ENCODE data around the gene KREMEN1.
A peak's percentile ranks its signal among the peaks of the same experiment; 100 is the strongest.

Gene KREMEN1

GRCh38 chr22:29040385-29041275 is 32.2 kb upstream of the KREMEN1 start:
- TF ChIP-seq GATA1 (IDR thresholded peaks at IDR 0.05; ENCODE audit: low read depth, low read length) (no peak), POLR2A (IDR thresholded peaks at IDR 0.05; ENCODE audit: low read length) (no peak)
- DNase-seq, result peak; percentile 80 to 89

GRCh38 chr22:29041408-29041807 is 31.4 kb upstream of the KREMEN1 start:
- DNase-seq, result no peak
- no peak for TF ChIP-seq POLR2A (IDR thresholded peaks at IDR 0.05; ENCODE audit: low read length)
- TF ChIP-seq GATA1 (IDR thresholded peaks at IDR 0.05; ENCODE audit: low read depth, low read length), result no peak

- no peak for TF ChIP-seq GATA1 (IDR thresholded peaks at IDR 0.05; ENCODE audit: low read depth, low read length)
- no peak for DNase-seq
Observed at GRCh38 chr22:29043906-29044575, 28.8 kb upstream of the KREMEN1 start.

GRCh38 chr22:29044657-29045176 is 28.1 kb upstream of the KREMEN1 start:
- no peak for DNase-seq

GRCh38 chr22:29048822-29049654 is 23.8 kb upstream of the KREMEN1 start:
- no peak for DNase-seq
- no peak for TF ChIP-seq GATA1 (IDR thresholded peaks at IDR 0.05; ENCODE audit: low read depth, low read length)
- no peak for TF ChIP-seq POLR2A (IDR thresholded peaks at IDR 0.05; ENCODE audit: low read length)

More at GRCh38 chr22:29044657-29045176, 28.1 kb upstream of the KREMEN1 start:
- TF ChIP-seq GATA1 (IDR thresholded peaks at IDR 0.05; ENCODE audit: low read depth, low read length) (no peak), POLR2A (IDR thresholded peaks at IDR 0.05; ENCODE audit: low read length) (no peak)

- TF ChIP-seq POLR2A (IDR thresholded peaks at IDR 0.05; ENCODE audit: low read length), result no peak
- TF ChIP-seq GATA1 (IDR thresholded peaks at IDR 0.05; ENCODE audit: low read depth, low read length), result no peak
- DNase-seq, result no peak
Observed at GRCh38 chr22:29049655-29050263, 23.1 kb upstream of the KREMEN1 start.

GRCh38 chr22:29050457-29050856 is 22.4 kb upstream of the KREMEN1 start:
- TF ChIP-seq GATA1 (IDR thresholded peaks at IDR 0.05; ENCODE audit: low read depth, low read length), result no peak
- no peak for TF ChIP-seq POLR2A (IDR thresholded peaks at IDR 0.05; ENCODE audit: low read length)

GRCh38 chr22:29053048-29053702 is 19.7 kb upstream of the KREMEN1 start:
- TF ChIP-seq GATA1 (IDR thresholded peaks at IDR 0.05; ENCODE audit: low read depth, low read length), result no peak
- TF ChIP-seq POLR2A (IDR thresholded peaks at IDR 0.05; ENCODE audit: low read length), result no peak
- DNase-seq, result no peak

More at GRCh38 chr22:29050457-29050856, 22.4 kb upstream of the KREMEN1 start:
- no peak for DNase-seq

- DNase-seq, result no peak
- no peak for TF ChIP-seq POLR2A (IDR thresholded peaks at IDR 0.05; ENCODE audit: low read length)
- no peak for TF ChIP-seq GATA1 (IDR thresholded peaks at IDR 0.05; ENCODE audit: low read depth, low read length)
Observed at GRCh38 chr22:29054251-29054767, 18.5 kb upstream of the KREMEN1 start.

- DNase-seq, result no peak
- no peak for TF ChIP-seq POLR2A (IDR thresholded peaks at IDR 0.05; ENCODE audit: low read length)
- TF ChIP-seq GATA1 (IDR thresholded peaks at IDR 0.05; ENCODE audit: low read depth, low read length), result no peak
Observed at GRCh38 chr22:29055192-29055830, 17.5 kb upstream of the KREMEN1 start.

- TF ChIP-seq POLR2A (IDR thresholded peaks at IDR 0.05; ENCODE audit: low read length), result no peak
- no peak for TF ChIP-seq GATA1 (IDR thresholded peaks at IDR 0.05; ENCODE audit: low read depth, low read length)
- DNase-seq, result no peak
Observed at GRCh38 chr22:29056472-29056871, 16.4 kb upstream of the KREMEN1 start.

GRCh38 chr22:29060251-29060869 is 12.5 kb upstream of the KREMEN1 start:
- no peak for DNase-seq
- TF ChIP-seq GATA1 (IDR thresholded peaks at IDR 0.05; ENCODE audit: low read depth, low read length) (no peak), POLR2A (IDR thresholded peaks at IDR 0.05; ENCODE audit: low read length) (no peak)

Measured in erythroblast (primary cell).